Astrocyte (in vitro differentiated cells and primary cell): ENCODE results near the gene DGKZ.

Source experiments
- EZH2 ChIP-seq: IDR thresholded peaks from 2 replicates; pipeline ENCODE4 v1.6.1; 2012; ENCODE audit warnings: mild to moderate bottlenecking, low read length, inconsistent platforms; ENCODE audit not compliant: insufficient read depth
- TF ChIP-seq, protein P1 (sequence below): IDR thresholded peaks from 2 replicates; pipeline ENCODE4 v1.5.1; 2011; ENCODE audit warnings: low read depth, mild to moderate bottlenecking, inconsistent platforms, low read length, moderate library complexity; ENCODE audit not compliant: insufficient read depth

DNA sequence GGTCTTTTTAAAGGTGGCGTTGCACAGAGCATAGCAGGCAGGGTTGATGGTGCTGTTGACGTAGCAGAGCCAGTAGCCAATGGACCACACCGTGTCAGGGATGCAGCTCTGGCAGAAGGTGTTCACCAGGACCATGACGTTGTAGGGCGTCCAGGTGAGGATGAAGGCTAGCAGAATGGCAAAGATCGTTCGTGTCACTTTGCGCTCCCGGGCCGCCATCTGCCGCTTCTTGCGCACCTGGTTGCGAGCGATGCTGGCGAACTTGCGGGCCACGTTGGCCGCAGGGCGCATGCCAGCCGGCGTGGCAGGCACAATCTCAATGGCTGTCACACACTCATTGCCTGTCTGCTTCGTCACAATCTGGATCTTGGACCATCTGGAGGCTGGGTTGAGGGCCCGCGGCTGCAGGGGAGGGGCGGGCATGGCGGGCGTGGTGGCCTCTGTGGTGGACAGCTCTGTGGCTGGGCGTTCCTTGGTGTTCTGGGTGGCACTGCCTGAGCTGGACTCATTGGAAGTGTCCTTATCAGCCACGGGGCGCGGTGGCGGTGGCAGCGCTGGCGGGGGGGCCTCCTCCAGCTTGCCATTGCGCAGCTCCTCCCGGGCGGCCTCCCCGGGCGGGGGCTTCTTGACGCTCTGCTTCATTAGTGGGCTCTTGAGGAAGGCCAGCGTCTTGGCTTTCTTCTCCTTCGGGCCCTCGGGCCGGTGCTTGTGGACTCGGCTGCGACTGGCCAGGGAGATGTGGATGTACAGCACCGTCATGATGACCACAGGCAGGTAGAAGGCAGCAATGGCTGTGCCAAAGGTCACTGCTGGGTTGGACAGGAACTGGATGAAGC, 38.1 kb downstream of the DGKZ start:
- TF ChIP-seq, protein P1, sequence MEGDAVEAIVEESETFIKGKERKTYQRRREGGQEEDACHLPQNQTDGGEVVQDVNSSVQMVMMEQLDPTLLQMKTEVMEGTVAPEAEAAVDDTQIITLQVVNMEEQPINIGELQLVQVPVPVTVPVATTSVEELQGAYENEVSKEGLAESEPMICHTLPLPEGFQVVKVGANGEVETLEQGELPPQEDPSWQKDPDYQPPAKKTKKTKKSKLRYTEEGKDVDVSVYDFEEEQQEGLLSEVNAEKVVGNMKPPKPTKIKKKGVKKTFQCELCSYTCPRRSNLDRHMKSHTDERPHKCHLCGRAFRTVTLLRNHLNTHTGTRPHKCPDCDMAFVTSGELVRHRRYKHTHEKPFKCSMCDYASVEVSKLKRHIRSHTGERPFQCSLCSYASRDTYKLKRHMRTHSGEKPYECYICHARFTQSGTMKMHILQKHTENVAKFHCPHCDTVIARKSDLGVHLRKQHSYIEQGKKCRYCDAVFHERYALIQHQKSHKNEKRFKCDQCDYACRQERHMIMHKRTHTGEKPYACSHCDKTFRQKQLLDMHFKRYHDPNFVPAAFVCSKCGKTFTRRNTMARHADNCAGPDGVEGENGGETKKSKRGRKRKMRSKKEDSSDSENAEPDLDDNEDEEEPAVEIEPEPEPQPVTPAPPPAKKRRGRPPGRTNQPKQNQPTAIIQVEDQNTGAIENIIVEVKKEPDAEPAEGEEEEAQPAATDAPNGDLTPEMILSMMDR, result no peak
- TF ChIP-seq EZH2, result no peak
